ENCODE measurements around the gene HOXD1. TPM values are rescaled to one million over a fixed set of nuclear protein-coding genes. Genes with fewer than 3 reads are reported as not detected.

Gene HOXD1
- total RNA-seq, 1 experiment from 2014 or later = 0.18 TPM

- Histone ChIP-seq H3K36me3 (ENCODE audit: control insufficient read depth, insufficient read depth, low read length) (no peaks in the 10 kb centered on the region), H3K4me3 (ENCODE audit: low read depth in 2 of 2, low read length in 2 of 2) (no peak overlapping the region), H3K27ac (ENCODE audit: low read length) (no peak overlapping the region), H3K27me3 (ENCODE audit: control insufficient read depth, insufficient read depth, low read length) (no peaks in the 10 kb centered on the region; the same call in 1 of the 2 replicates), H3K9me3 (ENCODE audit: control insufficient read depth, insufficient read depth, low read depth, low read length) (no peaks in the 10 kb centered on the region), H3K4me1 (ENCODE audit: control insufficient read depth, insufficient read depth, low read length) (peaks cover 3% of the 10 kb centered on the region; the same call in 1 of the 2 replicates)
- intact Hi-C loops (cut with micrococcal nuclease; ENCODE audit: unreplicated experiment) (no loop called here), in situ Hi-C loops (cut with HindIII; ENCODE audit: low pct_unique_long_range_greater_than_20kb, low sequenced_read_pairs) (no loop called here)
- TF ChIP-seq SIN3A (IDR thresholded peaks at IDR 0.05; ENCODE audit: borderline replicate concordance, insufficient read depth, low read depth, low read length) (no peak), POLR2AphosphoS5 (IDR thresholded peaks at IDR 0.05; ENCODE audit: low read depth, low read length) (no peak), TCF7L2 (IDR thresholded peaks at IDR 0.05; ENCODE audit: low read depth, low read length) (no peak), CTCF (IDR thresholded peaks at IDR 0.05) (no peak), REST (IDR thresholded peaks at IDR 0.05; ENCODE audit: insufficient read depth in 1 of 2, low read depth in 2 of 2, low read length in 1 of 2) (no peak)
- no TSS peak for BruUV-seq (replicated peaks)
- CTCF ChIA-PET = interaction anchor here (0.6 kb wide), 1 partner anchor 910 kb away, joined by 4 read pairs; no protein-coding TSS in a partner anchor
- POLR2A ChIA-PET = no interaction called here
- DNase-seq (ENCODE audit: low read depth, low spot score) (no peak), ATAC-seq (no peak)
These were observed 26.4 kb upstream of the HOXD1 start for GRCh38 chr2:176161825-176162626.

- intact Hi-C loops (cut with micrococcal nuclease; ENCODE audit: unreplicated experiment) (no loop called here), in situ Hi-C loops (cut with HindIII; ENCODE audit: low pct_unique_long_range_greater_than_20kb, low sequenced_read_pairs) (no loop called here)
- CTCF ChIA-PET = no interaction called here
- no TSS peak for BruUV-seq (replicated peaks)
- ATAC-seq = no peak
- H3K9me3 ChIP-seq (ENCODE audit: control insufficient read depth, insufficient read depth, low read depth, low read length) = no peaks in the 10 kb centered on the region
- H3K36me3 ChIP-seq (ENCODE audit: control insufficient read depth, insufficient read depth, low read length) = no peaks in the 10 kb centered on the region
- TF ChIP-seq REST (IDR thresholded peaks at IDR 0.05; ENCODE audit: insufficient read depth in 1 of 2, low read depth in 2 of 2, low read length in 1 of 2) (no peak), POLR2AphosphoS5 (IDR thresholded peaks at IDR 0.05; ENCODE audit: low read depth, low read length) (no peak), TCF7L2 (IDR thresholded peaks at IDR 0.05; ENCODE audit: low read depth, low read length) (no peak), SIN3A (IDR thresholded peaks at IDR 0.05; ENCODE audit: borderline replicate concordance, insufficient read depth, low read depth, low read length) (no peak), CTCF (IDR thresholded peaks at IDR 0.05) (no peak)
- no peak overlapping the region for H3K27ac ChIP-seq (ENCODE audit: low read length)
- H3K27me3 ChIP-seq (ENCODE audit: control insufficient read depth, insufficient read depth, low read length) = no peaks in the 10 kb centered on the region
- H3K4me1 ChIP-seq (ENCODE audit: control insufficient read depth, insufficient read depth, low read length) = peaks cover under 1% of the 10 kb centered on the region; the same call in 1 of the 2 replicates
- POLR2A ChIA-PET = no interaction called here
- no peak for DNase-seq (ENCODE audit: low read depth, low spot score)
- no peak overlapping the region for H3K4me3 ChIP-seq (ENCODE audit: low read depth in 2 of 2, low read length in 2 of 2)
These were observed 25.4 kb upstream of the HOXD1 start for GRCh38 chr2:176162911-176163671.
